H9 (cell line): Measurements from ENCODE around the gene RNF167. TPM values are rescaled to one million over a fixed set of nuclear protein-coding genes. Genes with fewer than 3 reads are reported as not detected.

ENCODE experiments used
- DNase-seq: peaks from one replicate; pipeline ENCODE4 v3.0.0-alpha.2; 2017
- H2AFZ ChIP-seq: one replicate; pipeline ENCODE4 v1.6.1; 2013; ENCODE audit warnings: mild to moderate bottlenecking, low read length, control low read depth, moderate library complexity
- H2AK5ac ChIP-seq: 2 replicates; pipeline ENCODE4 v1.6.1; 2013; ENCODE audit warnings: low read length, control low read depth, mixed read lengths; ENCODE audit not compliant: insufficient read length
- H2BK120ac ChIP-seq: one replicate; pipeline ENCODE4 v1.6.1; 2013; ENCODE audit warnings: low read depth, mild to moderate bottlenecking, low read length, control low read depth, inconsistent platforms; ENCODE audit not compliant: poor library complexity, severe bottlenecking
- H2BK12ac ChIP-seq: 2 replicates; pipeline ENCODE4 v1.6.1; 2013; ENCODE audit warnings: low read length, control low read depth, mixed read lengths, low read depth; ENCODE audit not compliant: insufficient read length
- H2BK15ac ChIP-seq: 2 replicates; pipeline ENCODE4 v1.6.1; 2013; ENCODE audit warnings: low read depth, low read length, control low read depth
- H2BK20ac ChIP-seq: one replicate; pipeline ENCODE4 v1.6.1; 2013; ENCODE audit warnings: low read depth, mild to moderate bottlenecking, low read length, control low read depth, inconsistent platforms; ENCODE audit not compliant: poor library complexity, severe bottlenecking
- H2BK5ac ChIP-seq: 2 replicates; pipeline ENCODE4 v1.6.1; 2013; ENCODE audit warnings: low read length, control low read depth, mixed read lengths; ENCODE audit not compliant: insufficient read length
- H3K14ac ChIP-seq: 2 replicates; pipeline ENCODE4 v1.6.1; 2013; ENCODE audit warnings: low read length, control low read depth; ENCODE audit not compliant: insufficient read depth
- H3K18ac ChIP-seq: 2 replicates; pipeline ENCODE4 v1.6.1; 2013; ENCODE audit warnings: low read depth, mild to moderate bottlenecking, mixed read lengths, low read length, control low read depth; ENCODE audit not compliant: insufficient read length
- H3K23ac ChIP-seq: 2 replicates; pipeline ENCODE4 v1.6.1; 2013; ENCODE audit warnings: low read length, control low read depth, mixed read lengths, low read depth; ENCODE audit not compliant: insufficient read length
- H3K23me2 ChIP-seq: 2 replicates; pipeline ENCODE4 v1.6.1; 2013; ENCODE audit warnings: low read depth, mild to moderate bottlenecking, mixed read lengths, low read length, control low read depth; ENCODE audit not compliant: insufficient read length, poor library complexity, severe bottlenecking
- H3K27ac ChIP-seq: 2 replicates; pipeline ENCODE4 v1.5.1; 2013; ENCODE audit warnings: low read length, control low read depth, mixed read lengths, low read depth; ENCODE audit not compliant: insufficient read length
- H3K27me3 ChIP-seq: 2 replicates; pipeline ENCODE4 v1.6.1; 2013; ENCODE audit warnings: low read length, control low read depth, inconsistent platforms; ENCODE audit not compliant: insufficient read depth
- H3K4ac ChIP-seq: 2 replicates; pipeline ENCODE4 v1.6.1; 2013; ENCODE audit warnings: low read depth, mild to moderate bottlenecking, control low read depth, inconsistent platforms, low read length, moderate library complexity
- H3K4me1 ChIP-seq: 2 replicates; pipeline ENCODE4 v1.6.1; 2013; ENCODE audit warnings: low read length, control low read depth, inconsistent platforms; ENCODE audit not compliant: insufficient read depth
- H3K4me2 ChIP-seq: 2 replicates; pipeline ENCODE4 v1.6.1; 2013; ENCODE audit warnings: low read length, control low read depth, mixed read lengths; ENCODE audit not compliant: insufficient read length, insufficient read depth
- H3K56ac ChIP-seq: 2 replicates; pipeline ENCODE4 v1.6.1; 2013; ENCODE audit warnings: low read depth, mild to moderate bottlenecking, mixed read lengths, low read length, control low read depth; ENCODE audit not compliant: insufficient read length
- H3K79me1 ChIP-seq: 2 replicates; pipeline ENCODE4 v1.6.1; 2013; ENCODE audit warnings: low read depth, mild to moderate bottlenecking, moderate library complexity, low read length, control low read depth, inconsistent platforms; ENCODE audit not compliant: insufficient read depth, poor library complexity, severe bottlenecking
- H3K79me2 ChIP-seq: 2 replicates; pipeline ENCODE4 v1.6.1; 2013; ENCODE audit warnings: low read length, control low read depth, inconsistent platforms; ENCODE audit not compliant: insufficient read depth
- H3K9ac ChIP-seq: 2 replicates; pipeline ENCODE4 v1.6.1; 2013; ENCODE audit warnings: low read length, control low read depth, mixed read lengths; ENCODE audit not compliant: insufficient read length; ENCODE audit errors: extremely low read depth
- H3K9me3 ChIP-seq: one replicate; pipeline ENCODE4 v1.6.1; 2013; ENCODE audit warnings: low read depth, low read length, inconsistent platforms; ENCODE audit not compliant: control insufficient read depth
- H3T11ph ChIP-seq: one replicate; pipeline ENCODE4 v1.6.1; 2013; ENCODE audit warnings: mild to moderate bottlenecking, low read length, control low read depth, inconsistent platforms
- H4K20me1 ChIP-seq: one replicate; pipeline ENCODE4 v1.6.1; 2013; ENCODE audit not compliant: control insufficient read depth, insufficient read length, insufficient read depth
- H4K5ac ChIP-seq: 2 replicates; pipeline ENCODE4 v1.6.1; 2013; ENCODE audit warnings: low read depth, mild to moderate bottlenecking, mixed read lengths, low read length, control low read depth; ENCODE audit not compliant: insufficient read length
- H4K8ac ChIP-seq: replicated peaks from 2 replicates; pipeline ENCODE4 v1.6.1; 2013; ENCODE audit warnings: low read length, control low read depth, mixed read lengths, low read depth; ENCODE audit not compliant: insufficient read length
- H4K91ac ChIP-seq: 2 replicates; pipeline ENCODE4 v1.6.1; 2013; ENCODE audit warnings: low read depth, mild to moderate bottlenecking, moderate library complexity, mixed read lengths, low read length, control low read depth; ENCODE audit not compliant: insufficient read length
- H3K27ac Mint-ChIP-seq, 3 experiments: 2 replicates in 2 of 3; 3 replicates in 1 of 3; pipeline ENCODE4 v1.8.0; 2020 to 2021; ENCODE audit warnings: mixed read lengths in 3 of 3, mild to moderate bottlenecking in 1 of 3, moderate library complexity in 1 of 3
- H3K27me3 Mint-ChIP-seq: 2 replicates; pipeline ENCODE4 v1.8.0; 2021; ENCODE audit warnings: low read depth, mild to moderate bottlenecking, moderate library complexity, mixed read lengths
- H3K36me3 Mint-ChIP-seq, 3 experiments: 2 replicates in 2 of 3; 3 replicates in 1 of 3; pipeline ENCODE4 v1.8.0; 2020 to 2021; ENCODE audit warnings: low read depth in 3 of 3, mixed read lengths in 3 of 3; ENCODE audit not compliant: insufficient read depth in 1 of 3
- H3K4me1 Mint-ChIP-seq, 2 experiments: 2 replicates each; pipeline ENCODE4 v1.8.0; 2020; ENCODE audit warnings: mixed read lengths in 2 of 2
- H3K4me3 Mint-ChIP-seq, 2 experiments: 2 replicates in 1 of 2; 3 replicates in 1 of 2; pipeline ENCODE4 v1.8.0; 2020 to 2021; ENCODE audit warnings: mild to moderate bottlenecking in 2 of 2, mixed read lengths in 2 of 2, moderate library complexity in 1 of 2
- H3K9me3 Mint-ChIP-seq, 2 experiments: 2 replicates in 1 of 2; 3 replicates in 1 of 2; pipeline ENCODE4 v1.8.0; 2020; ENCODE audit warnings: mild to moderate bottlenecking in 2 of 2, mixed read lengths in 2 of 2, moderate library complexity in 1 of 2
- CTCF ChIP-seq: fragments of 200-600 bp; sonication (generic); conservative IDR thresholded peaks from 3 replicates; pipeline ENCODE4 v1.8.0; 2021; ENCODE audit warnings: antibody characterized with exemption, mild to moderate bottlenecking
- WGBS: extraction: QIAGEN DNeasy Blood & Tissue Kit; methylation state at CpG from one replicate; pipeline ENCODE4 v1.1.7; 2013; ENCODE audit warnings: missing lambda C conversion rate, low lambda C conversion rate, mixed read lengths; ENCODE audit not compliant: insufficient read length; ENCODE audit errors: extremely low coverage; 5-methylcytosine and 5-hydroxymethylcytosine counted together
- total RNA-seq: library from RNA; stranded (reverse); gene quantifications from 2 replicates; pipeline ENCODE4 v1.2.1, GENCODE V29; 2021

RNF167 gene
- total RNA-seq, 1 experiment from 2014 or later, result 134 TPM

DNA sequence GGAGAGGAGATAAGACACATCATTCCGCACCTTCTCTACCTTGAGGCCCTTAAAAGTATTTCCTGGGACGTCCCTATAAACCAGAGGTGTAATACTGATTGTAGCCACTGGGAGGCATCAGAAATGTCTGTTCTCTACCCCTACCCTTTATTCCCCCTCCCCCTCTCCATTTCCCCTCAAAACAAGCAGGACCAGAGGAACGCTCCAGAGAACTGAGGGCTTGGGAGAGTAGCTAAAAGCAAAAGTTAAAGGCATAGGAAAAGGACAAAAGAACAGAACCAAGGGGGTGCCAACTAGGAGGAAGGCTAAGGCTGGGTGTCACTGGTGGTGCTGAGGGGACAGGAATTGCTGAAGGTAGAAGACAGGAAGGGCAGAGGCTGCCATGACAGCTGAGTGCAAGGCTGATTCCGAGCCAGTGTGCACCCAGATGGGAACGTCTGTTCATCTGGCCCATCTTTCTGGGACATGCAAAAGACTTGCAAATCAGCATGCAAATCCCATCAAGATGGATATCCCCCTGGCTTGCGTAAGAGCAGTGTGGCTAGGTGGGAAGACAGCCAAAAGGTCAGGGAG lies 40.7 kb downstream of the RNF167 start:
- H2BK15ac ChIP-seq, result no peak overlapping the region
- H4K91ac ChIP-seq, result no peak overlapping the region
- no peak overlapping the region for H3K56ac ChIP-seq
- H3K4me3 Mint-ChIP-seq, result peak overlapping the region in 1 of 2 experiments; percentile 52; a peak in 2 of 5 replicates
- H3K27me3 ChIP-seq, result peaks cover 12% of the 10 kb centered on the region; the same call in 1 of the 2 replicates
- H3K27ac ChIP-seq, result no peak overlapping the region
- H3K23me2 ChIP-seq, result no peaks in the 10 kb centered on the region
- H3K4me1 ChIP-seq, result peaks cover 4% of the 10 kb centered on the region; the same call in 1 of the 2 replicates
- H2AFZ ChIP-seq, result no peak overlapping the region
- H3K23ac ChIP-seq, result no peak overlapping the region
- H2BK5ac ChIP-seq, result no peak overlapping the region
- H2BK12ac ChIP-seq, result no peak overlapping the region
- no peak overlapping the region for H3T11ph ChIP-seq
- H2AK5ac ChIP-seq, result no peak overlapping the region
- no peak overlapping the region for H3K14ac ChIP-seq
- no CpG with 5 or more reads among the region's 6 CpGs for WGBS
- H3K4me2 ChIP-seq, result no peak overlapping the region
- no peaks in the 10 kb centered on the region for H3K79me1 ChIP-seq
- no peaks in the 10 kb centered on the region for H4K20me1 ChIP-seq
- H3K9me3 Mint-ChIP-seq, result no peaks in the 10 kb centered on the region
- H3K79me2 ChIP-seq, result no peaks in the 10 kb centered on the region
- H3K4me1 Mint-ChIP-seq, result peaks cover 7 to 10% of the 10 kb centered on the region in 2 experiments
- TF ChIP-seq CTCF, result peak; percentile 81
- no peak overlapping the region for H3K4ac ChIP-seq
- no peak overlapping the region for H2BK20ac ChIP-seq
- peak; percentile 72 for DNase-seq
- no peak overlapping the region for H4K8ac ChIP-seq
- H3K36me3 Mint-ChIP-seq, result peaks cover 0 to 32% (median 4%) of the 10 kb centered on the region in 3 experiments; a peak in 3 of 7 replicates
- no peaks in the 10 kb centered on the region for H3K9me3 ChIP-seq
- no peak overlapping the region for H4K5ac ChIP-seq
- H2BK120ac ChIP-seq, result no peak overlapping the region
- H3K9ac ChIP-seq, result no peak overlapping the region
- peaks cover 73% of the 10 kb centered on the region for H3K27me3 Mint-ChIP-seq
- H3K27ac Mint-ChIP-seq, result peak overlapping the region in 1 of 3 experiments; percentile 66; a peak in 1 of 7 replicates
- H3K18ac ChIP-seq, result no peak overlapping the region
